ENCODE results near the gene GADD45B. TPM values are rescaled to one million over a fixed set of nuclear protein-coding genes. Genes with fewer than 3 reads are reported as not detected.
"Not testable (repeated sequence)": the region's sequence is repeated elsewhere in the genome, so short reads cannot be mapped to it uniquely, and the experiment has no call there.

GADD45B gene
- total and polyA plus RNA-seq, 3 experiments from 2014 or later = 51.1 to 90.7 (median 53.7) TPM

- H3K4me1 Mint-ChIP-seq = peaks cover 5 to 11% (median 9%) of the 10 kb centered on the region in 3 donors
- Histone ChIP-seq H3K36me3 (ENCODE audit: insufficient read depth, low read length) (no peaks in the 10 kb centered on the region), H3K27ac (ENCODE audit: low read depth, low read length) (no peak overlapping the region), H3K27me3 (ENCODE audit: insufficient read depth, low read length, poor library complexity, severe bottlenecking) (no peaks in the 10 kb centered on the region), H3K4me1 (ENCODE audit: insufficient read depth, low read length) (peaks cover 8% of the 10 kb centered on the region), H3K4me3 (ENCODE audit: low read length) (no peak overlapping the region), H3K9me3 (ENCODE audit: low read length) (no peaks in the 10 kb centered on the region)
- no peak for DNase-seq
- H3K27ac Mint-ChIP-seq = no peak overlapping the region
- H3K36me3 Mint-ChIP-seq = no peaks in the 10 kb centered on the region
- CTCF ChIA-PET = interaction anchor here (2.1 kb wide), 1 partner anchor 151 kb away, joined by 4 read pairs; no protein-coding TSS in a partner anchor
- POLR2A ChIA-PET = interaction anchor here (0.6 to 1.0 kb wide), 3 partner anchors 13 to 239 kb away, joined by 3 to 6 read pairs (median 5); partner anchors contain the start of gene GADD45B
- peak overlapping the region in 4 of 7 donors; percentile 1 to 68 (median 22) for H3K4me3 Mint-ChIP-seq
- peaks cover 0 to 1% of the 10 kb centered on the region in 2 donors for H3K27me3 Mint-ChIP-seq
- H3K9me3 Mint-ChIP-seq = no peaks in the 10 kb centered on the region
These were observed 13.1 kb upstream of the GADD45B start for GRCh38 chr19:2462635-2463421.

DNA sequence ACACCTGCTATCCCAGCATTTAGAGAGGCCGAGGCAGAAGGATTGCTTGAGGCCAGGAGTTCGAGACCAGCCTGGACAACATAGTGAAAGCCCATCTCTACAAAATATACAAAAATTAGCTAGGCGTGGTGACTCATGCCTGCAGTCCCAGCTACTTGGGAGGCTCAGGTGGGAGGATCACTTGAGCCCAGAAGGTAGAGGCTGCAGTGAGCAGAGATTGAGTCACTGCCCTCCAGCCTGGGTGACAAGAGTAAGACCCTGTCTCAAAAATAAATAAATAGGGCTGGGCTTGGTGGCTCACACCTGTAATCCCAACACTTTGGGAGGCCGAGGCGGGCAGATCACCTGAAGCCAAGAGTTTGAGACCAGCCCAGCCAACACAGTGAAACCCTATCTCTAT, 12.2 kb upstream of the GADD45B start:
- Mint-ChIP-seq H3K4me1 (peaks cover 5 to 11% (median 9%) of the 10 kb centered on the region in 3 donors), H3K27ac (peak overlapping the region in 1 of 8 donors; percentile 55), H3K4me3 (peak overlapping the region in 6 of 7 donors; percentile 8 to 68 (median 40))
- H3K27me3 ChIP-seq (ENCODE audit: insufficient read depth, low read length, poor library complexity, severe bottlenecking); H3K4me1 ChIP-seq (ENCODE audit: insufficient read depth, low read length); H3K9me3 ChIP-seq (ENCODE audit: low read length); H3K9me3 Mint-ChIP-seq; H3K27ac ChIP-seq (ENCODE audit: low read depth, low read length); H3K4me3 ChIP-seq (ENCODE audit: low read length); H3K27me3 Mint-ChIP-seq; DNase-seq; CTCF ChIA-PET; H3K36me3 Mint-ChIP-seq; H3K36me3 ChIP-seq (ENCODE audit: insufficient read depth, low read length); POLR2A ChIA-PET: not testable (repeated sequence)

DNA sequence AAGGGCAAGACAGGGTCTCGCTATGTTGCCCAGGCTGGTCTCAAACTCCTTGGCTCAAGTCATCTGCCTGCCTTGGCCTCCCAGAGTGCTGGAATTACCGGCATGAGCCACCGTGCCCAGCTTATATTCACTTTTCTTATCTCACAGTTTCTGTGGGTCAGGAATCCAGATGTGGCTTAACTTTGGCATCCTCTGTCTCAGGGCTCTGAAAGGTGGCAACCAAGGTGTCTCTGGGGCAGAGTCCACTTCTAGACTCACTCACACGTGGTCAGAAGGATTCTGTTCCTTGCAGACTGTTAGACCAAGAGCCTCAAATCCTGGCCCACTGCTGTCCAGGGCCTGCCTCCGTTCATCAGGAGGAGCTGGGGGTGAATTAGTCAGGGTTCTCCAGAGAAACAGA, 11.5 kb upstream of the GADD45B start:
- H3K4me3 Mint-ChIP-seq = no peak overlapping the region
- ChIA-PET CTCF (interaction anchor here (1.0 kb wide), 1 partner anchor 11 kb away, joined by 3 read pairs; the partner anchor contains the start of gene GADD45B), POLR2A (no interaction called here)
- no peak for DNase-seq
- H3K4me3 ChIP-seq (ENCODE audit: low read length) = no peak overlapping the region
- peaks cover 5 to 13% (median 9%) of the 10 kb centered on the region in 3 donors for H3K4me1 Mint-ChIP-seq
- no peak overlapping the region for H3K27ac ChIP-seq (ENCODE audit: low read depth, low read length)
- H3K27me3 ChIP-seq (ENCODE audit: insufficient read depth, low read length, poor library complexity, severe bottlenecking) = no peaks in the 10 kb centered on the region
- no peaks in the 10 kb centered on the region for H3K36me3 ChIP-seq (ENCODE audit: insufficient read depth, low read length)
- H3K9me3 ChIP-seq (ENCODE audit: low read length) = no peaks in the 10 kb centered on the region
- peaks cover 1 to 2% of the 10 kb centered on the region in 2 donors for H3K27me3 Mint-ChIP-seq
- H3K36me3 Mint-ChIP-seq = no peaks in the 10 kb centered on the region
- H3K27ac Mint-ChIP-seq = no peak overlapping the region
- peaks cover 8% of the 10 kb centered on the region for H3K4me1 ChIP-seq (ENCODE audit: insufficient read depth, low read length)
- H3K9me3 Mint-ChIP-seq = no peaks in the 10 kb centered on the region

- no peak overlapping the region for H3K4me3 Mint-ChIP-seq
- Histone ChIP-seq H3K9me3 (ENCODE audit: low read length) (no peaks in the 10 kb centered on the region), H3K27ac (ENCODE audit: low read depth, low read length) (no peak overlapping the region), H3K4me1 (ENCODE audit: insufficient read depth, low read length) (no peaks in the 10 kb centered on the region), H3K4me3 (ENCODE audit: low read length) (no peak overlapping the region), H3K27me3 (ENCODE audit: insufficient read depth, low read length, poor library complexity, severe bottlenecking) (no peaks in the 10 kb centered on the region), H3K36me3 (ENCODE audit: insufficient read depth, low read length) (no peaks in the 10 kb centered on the region)
- no peaks in the 10 kb centered on the region for H3K9me3 Mint-ChIP-seq
- no peak for DNase-seq
- H3K27me3 Mint-ChIP-seq = peaks cover 0 to 4% of the 10 kb centered on the region in 2 donors
- H3K36me3 Mint-ChIP-seq = no peaks in the 10 kb centered on the region
- peak overlapping the region in 1 of 8 donors; percentile 36 for H3K27ac Mint-ChIP-seq
- ChIA-PET CTCF (interaction anchor here (1.6 to 3.8 kb wide), 2 partner anchors 142 to 145 kb away, joined by 3 to 15 read pairs; no protein-coding TSS in a partner anchor), POLR2A (interaction anchor here (0.6 kb wide), 1 partner anchor 13 kb away, joined by 5 read pairs; no protein-coding TSS in a partner anchor)
- peaks cover 0 to 5% (median 1%) of the 10 kb centered on the region in 3 donors for H3K4me1 Mint-ChIP-seq
These were observed 7.3 kb upstream of the GADD45B start for GRCh38 chr19:2468596-2468995.

DNA sequence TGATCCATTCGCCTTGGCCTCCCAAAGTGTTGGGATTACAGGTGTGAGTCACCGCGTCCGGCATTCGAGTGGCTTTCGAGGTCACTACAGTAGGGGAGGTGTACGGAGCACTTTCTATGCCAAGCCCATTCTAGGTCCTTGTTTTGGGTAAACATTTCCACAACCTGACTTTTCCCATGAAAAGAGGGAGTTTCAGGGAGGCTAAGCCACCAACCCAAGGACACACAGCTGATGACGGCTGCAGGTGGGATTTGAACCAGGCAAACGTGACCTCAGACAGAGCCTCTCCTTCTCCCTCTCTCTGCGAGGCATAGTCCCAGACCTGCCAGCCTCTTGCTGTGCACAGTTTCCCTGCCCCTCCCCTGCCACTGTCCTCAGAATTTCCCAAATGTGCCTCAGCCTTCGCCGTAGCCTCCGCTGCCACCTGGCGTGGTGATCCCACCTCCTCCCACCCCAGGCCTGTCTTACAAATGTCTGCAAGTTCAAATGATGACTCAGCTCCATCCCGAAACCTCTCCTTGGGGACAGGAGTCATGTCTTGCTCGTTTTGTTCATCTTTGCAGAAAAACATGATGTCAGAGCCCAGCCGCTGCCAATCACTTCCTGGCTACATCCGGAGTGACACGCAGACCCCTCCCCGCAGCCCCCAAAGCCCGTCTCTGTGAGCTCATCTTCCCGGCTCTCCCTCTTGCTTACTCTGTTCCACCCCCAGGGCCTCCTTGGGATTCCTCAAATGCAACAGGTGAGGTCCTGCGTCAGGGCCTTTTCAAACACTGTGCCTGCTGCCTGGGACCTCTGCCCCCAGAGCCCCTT, 6.6 kb upstream of the GADD45B start:
- POLR2A ChIA-PET = interaction anchor here (0.5 to 0.6 kb wide), 2 partner anchors 13 to 321 kb away, joined by 5 to 10 read pairs; no protein-coding TSS in a partner anchor

DNA sequence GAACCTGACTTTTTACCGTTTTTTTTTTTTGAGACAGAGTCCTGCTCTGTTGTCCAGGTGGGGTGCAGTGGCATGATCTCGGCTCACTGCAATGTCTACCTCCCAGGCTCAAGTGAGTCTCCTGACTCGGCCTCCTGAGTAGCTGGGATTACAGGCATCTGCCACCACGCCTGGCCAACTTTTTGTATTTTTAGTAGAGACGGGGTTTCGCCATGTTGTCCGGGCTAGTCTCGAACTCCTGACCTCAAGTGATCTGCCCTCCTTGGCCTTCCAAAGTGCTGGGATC, 6.1 kb upstream of the GADD45B start:
- H3K4me3 Mint-ChIP-seq = not testable (repeated sequence)

More for the DNA sequence above, 6.6 kb upstream of the GADD45B start:
- H3K4me3 Mint-ChIP-seq = no peak overlapping the region
- no peaks in the 10 kb centered on the region for H3K4me1 ChIP-seq (ENCODE audit: insufficient read depth, low read length)
- H3K9me3 Mint-ChIP-seq = no peaks in the 10 kb centered on the region
- no peaks in the 10 kb centered on the region for H3K9me3 ChIP-seq (ENCODE audit: low read length)
- no peak overlapping the region for H3K27ac ChIP-seq (ENCODE audit: low read depth, low read length)
- no peaks in the 10 kb centered on the region for H3K36me3 Mint-ChIP-seq
- no peak overlapping the region for H3K4me3 ChIP-seq (ENCODE audit: low read length)
- no peak overlapping the region for H3K27ac Mint-ChIP-seq
- H3K27me3 ChIP-seq (ENCODE audit: insufficient read depth, low read length, poor library complexity, severe bottlenecking) = no peaks in the 10 kb centered on the region
- H3K27me3 Mint-ChIP-seq = peaks cover 0 to 4% of the 10 kb centered on the region in 2 donors
- no peaks in the 10 kb centered on the region for H3K36me3 ChIP-seq (ENCODE audit: insufficient read depth, low read length)
- peak in 1 of 5 donors; percentile 13 for DNase-seq
- CTCF ChIA-PET = interaction anchor here (1.2 to 3.8 kb wide), 3 partner anchors 138 to 144 kb away, joined by 3 to 15 read pairs (median 3); no protein-coding TSS in a partner anchor
- peaks cover 0 to 5% (median 1%) of the 10 kb centered on the region in 3 donors for H3K4me1 Mint-ChIP-seq

GRCh38 chr19:2474232-2475017, 1.5 kb upstream of the GADD45B start:
- peak overlapping the region; percentile 64 to 95 (median 83) for H3K27ac Mint-ChIP-seq
- Histone ChIP-seq H3K27me3 (ENCODE audit: insufficient read depth, low read length, poor library complexity, severe bottlenecking) (no peaks in the 10 kb centered on the region), H3K36me3 (ENCODE audit: insufficient read depth, low read length) (no peaks in the 10 kb centered on the region), H3K27ac (ENCODE audit: low read depth, low read length) (no peak overlapping the region), H3K4me3 (ENCODE audit: low read length) (peak overlapping the region; percentile 92), H3K9me3 (ENCODE audit: low read length) (no peaks in the 10 kb centered on the region), H3K4me1 (ENCODE audit: insufficient read depth, low read length) (peaks cover 12% of the 10 kb centered on the region)
- DNase-seq = peak; percentile 82 to 91 (median 84)
- peaks cover 0 to 28% (median 0%) of the 10 kb centered on the region in 3 donors for H3K36me3 Mint-ChIP-seq
- peak overlapping the region; percentile 79 to 100 (median 86) for H3K4me3 Mint-ChIP-seq
- ChIA-PET CTCF (interaction anchor here (0.8 to 4.2 kb wide), 14 partner anchors 13 to 162 kb away, joined by 3 to 111 read pairs (median 6); no protein-coding TSS in a partner anchor), POLR2A (interaction anchor here (0.7 to 5.0 kb wide), 5 partner anchors 135 to 577 kb away, joined by 4 to 101 read pairs (median 17); no protein-coding TSS in a partner anchor)
- peaks cover 8 to 19% (median 17%) of the 10 kb centered on the region in 3 donors for H3K4me1 Mint-ChIP-seq
- peaks cover 0 to 4% (median 1%) of the 10 kb centered on the region in 5 donors for H3K9me3 Mint-ChIP-seq
- peaks cover 2 to 16% of the 10 kb centered on the region in 2 donors for H3K27me3 Mint-ChIP-seq

More for the DNA sequence above, 6.1 kb upstream of the GADD45B start:
- H3K27me3 Mint-ChIP-seq; H3K36me3 ChIP-seq (ENCODE audit: insufficient read depth, low read length); H3K4me3 ChIP-seq (ENCODE audit: low read length); H3K27ac ChIP-seq (ENCODE audit: low read depth, low read length); H3K27ac Mint-ChIP-seq; H3K4me1 ChIP-seq (ENCODE audit: insufficient read depth, low read length); DNase-seq; H3K36me3 Mint-ChIP-seq; POLR2A ChIA-PET; H3K27me3 ChIP-seq (ENCODE audit: insufficient read depth, low read length, poor library complexity, severe bottlenecking); H3K9me3 ChIP-seq (ENCODE audit: low read length); H3K4me1 Mint-ChIP-seq; H3K9me3 Mint-ChIP-seq: not testable (repeated sequence)
- CTCF ChIA-PET = interaction anchor here (1.2 to 3.8 kb wide), 2 partner anchors 137 to 141 kb away, joined by 3 to 15 read pairs; no protein-coding TSS in a partner anchor

All from CD8-positive, alpha-beta memory T cell (primary cell).